Dermis microvascular lymphatic vessel endothelial cell (primary cell): ENCODE results near the gene SLC25A23. TPM values are rescaled to one million over a fixed set of nuclear protein-coding genes. Genes with fewer than 3 reads are reported as not detected.
A peak's percentile ranks its signal among the peaks of the same experiment; 100 is the strongest.

Experiments used
- DNase-seq, 2 donors: peaks; one replicate each; pipeline versions ENCODE4 v3.0.0 to v3.0.0-alpha.2; 2010; ENCODE audit warnings: low read depth in 2 of 2
- total RNA-seq: library from RNA; depleted of rRNA; stranded (reverse); fragments of >200 nt; gene quantifications from 2 replicates; pipeline ENCODE4 v1.2.1, GENCODE V29; 2014

SLC25A23 gene
- total RNA-seq, 1 donor from 2014 or later, result 9.5 TPM

GRCh38 chr19:6481541-6482342 lies 22.1 kb upstream of the SLC25A23 start, which contains the start of gene DENND1C:
Gene DENND1C, minus strand, starts transcription at chr19:6481787. Its CDS starts 92 bp downstream, at chr19:6481695.
- DNase-seq, result peak in 1 of 2 donors; percentile 34

- no peak for DNase-seq
These were observed 21.3 kb upstream of the SLC25A23 start for GRCh38 chr19:6480848-6481415.

- DNase-seq, result no peak
These were observed 20.3 kb upstream of the SLC25A23 start for GRCh38 chr19:6479836-6480398.

- no peak for DNase-seq
These were observed 19.2 kb upstream of the SLC25A23 start for GRCh38 chr19:6478815-6479214.

GRCh38 chr19:6476896-6477431 lies 17.4 kb upstream of the SLC25A23 start:
- DNase-seq, result no peak

GRCh38 chr19:6476155-6476895 lies 16.7 kb upstream of the SLC25A23 start:
- peak in 1 of 2 donors; percentile 51 for DNase-seq

- no peak for DNase-seq
These were observed 15.9 kb upstream of the SLC25A23 start for GRCh38 chr19:6475321-6476108.

GRCh38 chr19:6473647-6474046 lies 14.1 kb upstream of the SLC25A23 start:
- DNase-seq, result no peak

- DNase-seq, result no peak
These were observed 13.1 kb upstream of the SLC25A23 start for GRCh38 chr19:6472713-6473112.

- DNase-seq, result no peak
These were observed 11.5 kb upstream of the SLC25A23 start for GRCh38 chr19:6471076-6471475.

- DNase-seq, result no peak
These were observed 10.6 kb upstream of the SLC25A23 start for GRCh38 chr19:6470173-6470572.

- no peak for DNase-seq
These were observed 7.8 kb upstream of the SLC25A23 start for GRCh38 chr19:6467384-6467783.

GRCh38 chr19:6466526-6467248 lies 7.1 kb upstream of the SLC25A23 start:
- no peak for DNase-seq

- DNase-seq, result no peak
These were observed 6.1 kb upstream of the SLC25A23 start for GRCh38 chr19:6465663-6466062.

- DNase-seq, result no peak
These were observed 5.4 kb upstream of the SLC25A23 start for GRCh38 chr19:6465006-6465405.

GRCh38 chr19:6464070-6464873 lies 4.7 kb upstream of the SLC25A23 start, which contains the start of gene CRB3:
Gene CRB3, plus strand, starts transcription at chr19:6464271. Its CDS starts 431 bp downstream, at chr19:6464702.
- DNase-seq, result no peak

- peak; percentile 88 to 97 for DNase-seq
These were observed 700 bp upstream of the SLC25A23 start for GRCh38 chr19:6460099-6460884.

- no peak for DNase-seq
These were observed 814 bp downstream of the SLC25A23 start for GRCh38 chr19:6458695-6459261.
